SW480 (cell line): ENCODE data around the gene MAGEA9.
"Not testable (repeated sequence)": the region's sequence is repeated elsewhere in the genome, so short reads cannot be mapped to it uniquely, and the experiment has no call there.

Source experiments
- DNase-seq: peaks from one replicate; pipeline ENCODE4 v3.0.0-alpha.2; 2016; ENCODE audit warnings: low spot score

Gene MAGEA9, protein sequence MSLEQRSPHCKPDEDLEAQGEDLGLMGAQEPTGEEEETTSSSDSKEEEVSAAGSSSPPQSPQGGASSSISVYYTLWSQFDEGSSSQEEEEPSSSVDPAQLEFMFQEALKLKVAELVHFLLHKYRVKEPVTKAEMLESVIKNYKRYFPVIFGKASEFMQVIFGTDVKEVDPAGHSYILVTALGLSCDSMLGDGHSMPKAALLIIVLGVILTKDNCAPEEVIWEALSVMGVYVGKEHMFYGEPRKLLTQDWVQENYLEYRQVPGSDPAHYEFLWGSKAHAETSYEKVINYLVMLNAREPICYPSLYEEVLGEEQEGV

DNA sequence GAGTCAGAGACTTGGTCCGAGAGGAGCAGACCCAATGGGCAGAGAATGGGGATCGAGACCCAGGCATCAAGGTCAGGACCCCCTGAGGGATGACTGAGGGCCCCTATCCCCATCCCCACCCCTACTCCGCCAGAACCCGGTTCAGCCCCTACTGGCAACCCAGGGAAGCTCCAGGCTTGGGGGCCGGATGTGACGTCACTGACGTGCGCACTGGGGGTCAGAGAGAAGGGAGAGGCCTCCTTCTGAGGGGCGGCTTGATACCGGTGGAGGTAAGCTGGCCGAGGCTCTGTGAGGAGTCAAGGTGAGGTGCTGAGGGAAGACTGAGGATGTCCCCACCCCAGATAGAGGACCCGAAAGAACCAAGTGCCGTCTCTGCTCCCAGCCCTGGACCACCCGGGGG, at the start of gene MAGEA9:
Gene MAGEA9, plus strand, starts transcription at position 204 of the 400 bp plus-strand sequence. CDS start 4,281 bp downstream, outside the sequence.
- DNase-seq, result not testable (repeated sequence)

DNA sequence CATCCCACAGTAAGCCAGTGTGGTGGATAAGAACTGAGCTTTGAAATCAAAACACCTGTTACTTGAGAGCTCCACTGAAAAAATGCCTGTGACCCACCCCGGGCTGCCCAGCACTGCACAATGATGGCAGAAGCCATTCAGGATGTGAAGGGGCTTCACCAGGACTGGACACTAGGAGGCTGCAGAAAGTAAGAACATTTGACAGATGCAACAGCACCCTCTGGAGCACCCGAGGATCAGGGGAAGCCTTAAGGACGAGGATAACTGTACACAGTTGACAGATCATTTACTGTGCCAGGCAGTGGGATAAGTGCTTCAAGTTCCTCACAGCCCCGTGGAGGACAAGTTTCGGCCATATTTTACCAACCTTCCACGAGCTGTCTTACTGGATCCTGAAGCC, 39.5 kb upstream of the MAGEA9 start:
- not testable (repeated sequence) for DNase-seq

DNA sequence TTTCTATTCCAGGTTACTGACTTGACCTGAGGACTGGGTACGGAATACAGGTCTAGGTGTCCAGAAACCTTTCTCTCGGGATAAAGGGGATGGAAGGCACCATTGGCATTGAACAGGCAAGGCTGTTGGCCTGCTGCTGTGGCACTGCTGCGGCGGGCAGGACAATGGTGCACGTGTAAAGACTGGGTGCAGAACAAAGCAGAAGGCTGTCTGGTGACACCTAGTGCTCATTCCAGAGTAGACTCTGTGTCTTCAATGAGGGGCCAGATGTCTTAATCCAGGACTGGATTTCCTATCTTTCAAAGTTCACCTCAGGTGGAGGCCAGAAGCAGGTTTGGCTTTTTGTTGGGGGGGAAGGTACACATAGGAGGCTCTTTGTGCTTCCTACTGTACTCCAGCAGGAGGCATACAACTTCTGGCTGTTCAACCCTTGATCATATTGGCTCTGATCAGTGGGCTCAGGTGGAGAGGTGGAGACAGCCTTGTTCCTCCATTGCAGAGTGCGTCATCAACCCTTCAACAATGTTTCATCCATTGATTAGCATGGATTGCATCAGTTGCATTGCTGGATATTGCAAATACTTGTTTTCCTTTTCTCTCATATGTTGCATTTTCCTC, 35.2 kb upstream of the MAGEA9 start:
- not testable (repeated sequence) for DNase-seq

- no peak for DNase-seq
These were observed 24.3 kb upstream of the MAGEA9 start for GRCh38 chrX:149757206-149758067.

GRCh38 chrX:149758068-149758714, 23.5 kb upstream of the MAGEA9 start:
- DNase-seq, result no peak

GRCh38 chrX:149758715-149759078, 23.0 kb upstream of the MAGEA9 start:
- not testable (repeated sequence) for DNase-seq

- DNase-seq, result no peak
These were observed 21.9 kb upstream of the MAGEA9 start for GRCh38 chrX:149759824-149760223.

DNA sequence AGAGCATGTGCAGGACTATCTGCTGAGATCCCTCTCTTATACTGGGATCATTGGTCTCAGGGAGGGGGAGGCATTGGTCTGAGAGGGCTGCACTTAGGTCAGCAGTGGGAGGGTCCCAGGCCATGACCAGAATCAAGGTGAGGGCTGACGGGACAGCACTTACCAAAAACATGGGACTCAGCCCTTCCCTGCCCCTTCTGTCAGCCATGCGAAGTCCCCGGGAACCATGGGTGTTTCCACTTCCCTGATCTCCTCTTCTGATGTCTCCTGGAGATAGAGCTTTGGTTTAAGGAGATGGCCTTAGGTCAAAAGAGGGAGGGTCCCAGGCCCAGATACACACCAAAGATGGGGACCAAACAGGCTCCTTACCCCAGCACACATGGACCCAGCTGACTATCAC, 20.8 kb upstream of the MAGEA9 start:
- no peak for DNase-seq

DNA sequence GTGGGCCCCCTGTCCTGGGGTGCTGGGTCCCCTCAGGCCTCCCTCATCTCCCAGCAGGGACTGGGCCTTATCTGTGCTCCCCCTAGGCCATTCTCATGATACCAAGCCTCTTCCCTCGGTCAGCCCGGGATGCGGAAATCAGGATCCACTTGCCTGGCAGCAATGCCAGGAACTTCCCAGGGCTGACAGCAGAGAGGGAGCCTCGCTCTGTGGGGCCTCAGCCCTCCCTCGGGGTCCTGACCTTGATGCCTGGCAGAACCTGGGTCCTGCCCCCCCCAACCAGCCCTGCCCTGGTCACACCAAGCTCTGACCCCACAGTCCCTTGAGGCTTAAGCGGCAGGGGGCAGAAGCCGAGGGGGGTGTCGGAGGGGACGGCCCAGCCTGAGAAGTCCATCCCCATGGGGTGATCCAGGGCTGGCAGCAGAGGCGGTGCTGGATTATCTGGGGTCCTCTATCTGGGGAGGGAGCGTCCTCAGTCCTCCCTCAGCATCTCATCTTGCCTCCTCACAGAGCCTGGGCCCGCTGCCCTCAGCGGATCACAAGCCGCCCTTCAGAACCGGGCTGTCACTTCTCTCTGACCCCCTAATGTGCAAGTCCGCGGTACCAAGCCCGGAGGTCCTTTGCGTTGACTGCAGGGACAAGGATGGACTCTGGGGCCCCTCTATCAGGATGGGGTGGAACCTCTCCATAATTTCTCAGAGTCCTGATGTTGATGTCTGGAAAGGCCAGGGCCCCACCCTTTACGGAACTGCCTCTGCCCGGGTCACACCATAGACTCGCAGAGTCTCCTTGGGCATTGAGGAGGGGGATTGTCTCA, 19.7 kb upstream of the MAGEA9 start:
- DNase-seq, result not testable (repeated sequence)

GRCh38 chrX:149762696-149763614, 18.8 kb upstream of the MAGEA9 start:
- no peak for DNase-seq

DNA sequence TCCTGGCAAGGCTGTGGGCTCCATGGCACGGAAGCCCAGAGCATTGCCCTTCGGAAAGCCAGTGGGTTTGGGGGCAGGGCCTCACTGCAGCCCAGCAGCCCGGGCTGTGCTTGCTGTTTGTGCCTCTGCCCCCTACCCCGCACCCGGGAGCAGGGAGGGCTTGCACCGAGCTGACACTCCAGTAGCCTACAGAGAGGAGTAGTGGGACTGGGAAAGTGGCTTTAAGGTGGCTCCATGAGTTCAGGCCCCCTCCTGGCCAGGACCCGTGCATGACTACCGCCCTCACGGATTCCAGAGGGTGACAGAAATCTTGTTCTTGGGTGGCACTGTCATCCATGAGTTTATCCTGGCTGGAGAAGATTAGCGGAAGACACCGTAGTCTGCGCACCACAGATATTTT, 11.4 kb upstream of the MAGEA9 start:
- DNase-seq, result not testable (repeated sequence)

- not testable (repeated sequence) for DNase-seq
These were observed 8.7 kb upstream of the MAGEA9 start for GRCh38 chrX:149773026-149773425.

DNA sequence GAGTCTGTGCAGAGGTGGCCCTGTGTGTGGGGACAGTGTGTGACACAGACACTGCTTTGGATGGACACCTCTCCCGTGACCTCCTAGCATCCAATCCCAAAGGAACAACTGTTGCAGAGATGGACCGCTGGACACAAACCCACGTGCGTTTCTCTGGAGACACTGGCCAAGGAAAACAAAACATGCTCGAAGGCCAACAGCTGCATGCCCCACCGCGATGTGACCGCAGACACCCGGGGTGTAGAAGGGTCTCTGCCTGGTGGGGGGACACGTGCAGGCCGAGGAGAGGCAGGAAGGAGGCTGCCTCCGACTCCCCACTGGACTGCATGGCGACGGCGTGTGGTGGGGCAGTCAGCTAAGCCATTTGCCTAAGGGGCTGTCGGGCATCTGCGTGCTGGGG, 8.0 kb upstream of the MAGEA9 start, which contains the start of gene HSFX1:
Gene HSFX1, plus strand, starts transcription at position 301 of the 400 bp plus-strand sequence. CDS start 614 bp downstream, outside the sequence.
- DNase-seq, result not testable (repeated sequence)

GRCh38 chrX:149777999-149778398, 3.7 kb upstream of the MAGEA9 start:
- DNase-seq, result not testable (repeated sequence)

- not testable (repeated sequence) for DNase-seq
These were observed 13.8 kb downstream of the MAGEA9 start for GRCh38 chrX:149795531-149795930.

GRCh38 chrX:149799095-149799714, 17.5 kb downstream of the MAGEA9 start:
- no peak for DNase-seq

- no peak for DNase-seq
These were observed 18.2 kb downstream of the MAGEA9 start for GRCh38 chrX:149799938-149800337.

DNA sequence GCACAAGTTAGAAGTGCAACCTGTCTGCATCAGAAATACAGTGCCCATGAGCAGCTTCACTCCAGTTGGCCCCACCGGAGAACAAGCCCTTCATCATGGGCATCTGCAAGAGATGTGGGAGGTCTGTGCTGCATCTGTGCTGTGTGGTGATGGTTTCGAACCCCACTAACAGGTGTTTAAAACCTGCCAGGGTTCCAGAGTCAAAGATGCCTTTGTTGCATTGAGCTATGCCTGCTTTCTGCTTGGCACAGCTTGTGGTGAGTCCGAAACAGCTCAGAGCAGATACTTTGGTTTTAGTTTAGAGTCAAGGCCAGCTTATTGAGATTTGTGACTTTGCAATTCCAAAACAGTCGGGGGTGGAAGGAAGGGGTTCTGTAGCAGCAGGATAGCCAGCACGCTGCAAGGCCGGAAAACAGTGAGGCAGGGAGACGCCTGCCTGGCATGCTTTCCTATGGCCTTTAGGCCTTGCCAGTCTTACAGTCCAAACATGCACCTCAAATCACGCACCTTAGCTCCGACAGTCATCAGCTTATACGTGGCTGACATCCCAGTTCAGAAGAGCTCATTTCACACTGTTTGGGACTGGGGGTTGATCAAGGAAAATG, 21.8 kb downstream of the MAGEA9 start:
- no peak for DNase-seq

DNA sequence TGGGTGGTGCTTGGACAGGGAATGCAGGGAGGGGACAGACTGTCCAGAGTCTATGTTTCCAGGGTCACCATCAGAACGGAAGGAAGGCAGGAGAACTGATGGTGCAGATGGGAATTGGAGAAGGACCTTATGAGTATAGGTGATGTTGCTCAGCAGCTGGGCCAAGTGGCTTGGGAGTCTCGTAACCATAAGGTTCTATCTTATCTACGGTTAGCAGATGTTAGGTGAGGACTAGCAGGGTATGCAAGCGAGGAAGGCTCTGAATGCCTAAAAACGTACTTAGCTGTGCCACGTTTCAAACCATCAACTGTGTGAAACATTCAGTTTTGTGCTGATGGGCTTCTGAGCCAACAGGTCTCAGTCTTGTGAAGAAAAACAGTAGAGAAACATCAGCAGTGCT, 22.4 kb downstream of the MAGEA9 start:
- no peak for DNase-seq
